ENCODE measurements around the gene IL31RA.

IL31RA gene

DNA sequence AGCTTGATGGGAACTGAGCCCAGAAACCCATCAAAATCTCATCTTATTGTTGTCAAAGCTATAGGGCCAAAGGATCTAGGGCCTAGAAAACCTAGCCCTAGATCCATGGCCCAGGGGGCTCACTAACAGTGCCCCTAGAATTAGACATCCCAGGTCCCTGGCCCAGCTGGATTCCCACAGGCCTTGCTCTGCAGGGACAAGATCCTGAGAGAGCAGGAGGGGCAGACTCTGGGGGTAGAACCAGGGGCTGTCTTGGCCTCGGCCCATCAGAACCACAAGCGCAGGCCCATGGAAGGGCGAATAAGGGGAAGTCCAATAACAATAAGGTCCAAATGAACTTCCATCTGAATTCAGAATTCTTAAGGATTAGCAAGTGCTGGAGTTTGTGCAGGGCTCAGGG lies 74.0 kb downstream of the IL31RA start:
- TF ChIP-seq, protein P1, sequence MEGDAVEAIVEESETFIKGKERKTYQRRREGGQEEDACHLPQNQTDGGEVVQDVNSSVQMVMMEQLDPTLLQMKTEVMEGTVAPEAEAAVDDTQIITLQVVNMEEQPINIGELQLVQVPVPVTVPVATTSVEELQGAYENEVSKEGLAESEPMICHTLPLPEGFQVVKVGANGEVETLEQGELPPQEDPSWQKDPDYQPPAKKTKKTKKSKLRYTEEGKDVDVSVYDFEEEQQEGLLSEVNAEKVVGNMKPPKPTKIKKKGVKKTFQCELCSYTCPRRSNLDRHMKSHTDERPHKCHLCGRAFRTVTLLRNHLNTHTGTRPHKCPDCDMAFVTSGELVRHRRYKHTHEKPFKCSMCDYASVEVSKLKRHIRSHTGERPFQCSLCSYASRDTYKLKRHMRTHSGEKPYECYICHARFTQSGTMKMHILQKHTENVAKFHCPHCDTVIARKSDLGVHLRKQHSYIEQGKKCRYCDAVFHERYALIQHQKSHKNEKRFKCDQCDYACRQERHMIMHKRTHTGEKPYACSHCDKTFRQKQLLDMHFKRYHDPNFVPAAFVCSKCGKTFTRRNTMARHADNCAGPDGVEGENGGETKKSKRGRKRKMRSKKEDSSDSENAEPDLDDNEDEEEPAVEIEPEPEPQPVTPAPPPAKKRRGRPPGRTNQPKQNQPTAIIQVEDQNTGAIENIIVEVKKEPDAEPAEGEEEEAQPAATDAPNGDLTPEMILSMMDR (IDR thresholded peaks at IDR 0.05; ENCODE audit: low read depth, low read length) = no peak
- no peak for DNase-seq (ENCODE audit: low read depth in 2 of 2)
- no peak overlapping the region for H3K4me3 ChIP-seq (replicated peaks in 1 of 2; ENCODE audit: low read depth in 2 of 2, low read length in 2 of 2)

- TF ChIP-seq, protein P1 (IDR thresholded peaks at IDR 0.05; ENCODE audit: low read depth, low read length) = no peak
- no peak for DNase-seq (ENCODE audit: low read depth in 2 of 2)
Measured at GRCh38 chr5:55925712-55926111, 74.6 kb downstream of the IL31RA start.

DNA sequence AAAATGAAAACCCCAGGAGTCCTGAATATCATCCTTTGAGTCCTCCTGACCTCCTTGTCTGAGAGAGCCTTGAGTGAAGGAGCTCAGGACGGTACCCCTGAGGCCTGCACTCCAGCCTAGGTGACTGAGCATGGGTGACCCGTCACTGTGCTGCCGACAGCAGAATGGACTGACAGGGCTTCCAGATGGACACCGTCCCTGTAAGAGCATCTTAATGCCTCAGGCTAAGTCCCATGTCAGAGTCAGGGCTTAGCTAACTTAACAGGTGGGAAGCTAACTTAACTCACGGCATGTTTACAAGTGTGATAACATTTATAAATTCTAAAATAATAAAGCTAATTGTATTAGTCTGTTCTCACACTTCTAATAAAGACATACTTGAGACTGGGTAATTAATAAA lies 75.3 kb downstream of the IL31RA start:
- TF ChIP-seq, protein P1 (IDR thresholded peaks at IDR 0.05; ENCODE audit: low read depth, low read length) = no peak
- no peak overlapping the region for H3K4me3 ChIP-seq (replicated peaks in 1 of 2; ENCODE audit: low read depth in 2 of 2, low read length in 2 of 2)
- no peak for DNase-seq (ENCODE audit: low read depth in 2 of 2)

More at GRCh38 chr5:55925712-55926111, 74.6 kb downstream of the IL31RA start:
- no peak overlapping the region for H3K4me3 ChIP-seq (replicated peaks in 1 of 2; ENCODE audit: low read depth in 2 of 2, low read length in 2 of 2)

DNA sequence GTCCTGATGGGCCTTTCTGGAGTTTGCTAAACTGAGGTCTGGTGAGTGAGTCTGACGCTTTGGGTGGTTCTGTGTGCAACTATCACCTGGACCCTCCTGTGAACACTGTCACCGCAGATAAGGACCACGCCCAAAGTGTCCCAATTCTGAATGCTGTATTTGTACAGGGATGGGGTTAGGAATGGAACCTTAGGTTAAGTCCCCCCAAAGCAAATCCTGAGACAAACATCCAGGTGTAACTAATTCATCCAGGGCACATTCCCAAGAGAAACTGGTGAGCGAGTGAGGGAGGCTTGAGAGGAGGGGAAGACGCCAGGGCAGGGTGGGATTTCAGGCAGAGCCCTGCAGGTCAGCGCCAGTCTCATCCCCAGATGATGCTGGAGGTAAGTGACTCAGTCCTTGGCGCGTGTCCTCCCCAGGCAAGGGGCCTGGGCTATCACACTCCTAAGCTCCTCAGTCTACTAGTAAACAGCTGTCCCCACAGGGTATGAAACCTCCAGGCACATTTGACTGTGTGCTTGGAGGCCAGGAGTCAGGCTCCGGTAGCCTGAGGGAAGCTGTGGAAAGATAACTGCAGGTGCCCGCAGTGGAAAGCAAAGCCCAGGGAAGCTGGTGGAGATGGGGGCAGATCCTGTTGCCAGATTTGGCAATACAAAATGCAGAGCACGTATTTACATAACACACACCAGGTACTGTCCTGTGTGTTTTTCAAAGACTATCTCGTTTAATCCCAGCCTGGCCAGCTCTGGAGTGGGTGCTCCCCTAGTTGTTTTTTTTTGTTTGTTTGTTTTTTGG lies 76.9 kb downstream of the IL31RA start:
- no peak for DNase-seq (ENCODE audit: low read depth in 2 of 2)
- TF ChIP-seq, protein P1 (IDR thresholded peaks at IDR 0.05; ENCODE audit: low read depth, low read length) = no peak
- H3K4me3 ChIP-seq (replicated peaks in 1 of 2; ENCODE audit: low read depth in 2 of 2, low read length in 2 of 2) = no peak overlapping the region

DNA sequence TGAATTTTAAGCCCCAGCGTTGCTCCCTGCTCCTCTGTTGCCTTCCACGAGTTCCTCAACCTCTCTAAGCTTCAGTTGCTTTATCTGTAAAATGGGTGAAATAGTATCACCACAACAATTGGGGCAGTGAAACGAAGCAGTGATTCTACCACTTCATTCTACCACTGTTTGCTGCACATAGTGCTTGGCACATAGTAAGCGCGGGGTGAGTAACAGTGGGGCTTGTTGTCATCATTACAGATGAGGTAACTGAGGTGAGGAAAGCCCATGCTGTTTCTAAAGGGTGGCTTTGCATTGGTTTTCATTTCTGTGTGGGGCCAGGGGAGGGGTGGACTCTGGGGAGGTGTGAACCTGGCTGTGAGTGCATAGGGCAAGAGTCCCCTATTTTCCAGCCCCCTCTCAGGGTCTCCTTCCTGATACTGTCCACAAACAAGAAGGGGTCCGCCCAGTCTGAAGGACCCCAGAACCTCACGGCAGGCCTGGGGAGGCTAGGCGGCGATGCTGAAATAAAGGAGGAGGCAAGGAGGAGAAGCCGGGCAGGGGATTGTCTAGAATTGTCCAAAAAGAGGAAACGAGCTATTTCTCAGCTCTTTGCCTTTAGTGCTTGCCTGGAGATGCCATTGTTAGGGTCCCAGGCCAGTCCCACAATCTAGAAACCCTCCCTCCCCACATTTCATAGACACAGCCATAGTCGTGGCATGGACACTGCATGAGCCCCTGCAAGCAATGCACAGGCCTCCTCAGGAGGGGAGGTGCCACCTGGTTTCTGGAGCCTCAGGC lies 78.1 kb downstream of the IL31RA start:
- no peak overlapping the region for H3K4me3 ChIP-seq (replicated peaks in 1 of 2; ENCODE audit: low read depth in 2 of 2, low read length in 2 of 2)
- DNase-seq (ENCODE audit: low read depth in 2 of 2) = no peak
- TF ChIP-seq, protein P1 (IDR thresholded peaks at IDR 0.05; ENCODE audit: low read depth, low read length) = no peak

- H3K4me3 ChIP-seq (replicated peaks in 1 of 2; ENCODE audit: low read depth in 2 of 2, low read length in 2 of 2) = no peak overlapping the region
- DNase-seq (ENCODE audit: low read depth in 2 of 2) = no peak
- TF ChIP-seq, protein P1 (IDR thresholded peaks at IDR 0.05; ENCODE audit: low read depth, low read length) = no peak
Measured at GRCh38 chr5:55932700-55933099, 81.5 kb downstream of the IL31RA start.
